ENCODE results near the gene GGA1. TPM values are rescaled to one million over a fixed set of nuclear protein-coding genes. Genes with fewer than 3 reads are reported as not detected.
"Not testable (repeated sequence)": the region's sequence is repeated elsewhere in the genome, so short reads cannot be mapped to it uniquely, and the experiment has no call there.

Gene GGA1
- total and polyA plus RNA-seq, 2 donors (not counting 1 experiment from before 2014, with no cell fraction given) = 18.0 to 27.9 TPM

DNA sequence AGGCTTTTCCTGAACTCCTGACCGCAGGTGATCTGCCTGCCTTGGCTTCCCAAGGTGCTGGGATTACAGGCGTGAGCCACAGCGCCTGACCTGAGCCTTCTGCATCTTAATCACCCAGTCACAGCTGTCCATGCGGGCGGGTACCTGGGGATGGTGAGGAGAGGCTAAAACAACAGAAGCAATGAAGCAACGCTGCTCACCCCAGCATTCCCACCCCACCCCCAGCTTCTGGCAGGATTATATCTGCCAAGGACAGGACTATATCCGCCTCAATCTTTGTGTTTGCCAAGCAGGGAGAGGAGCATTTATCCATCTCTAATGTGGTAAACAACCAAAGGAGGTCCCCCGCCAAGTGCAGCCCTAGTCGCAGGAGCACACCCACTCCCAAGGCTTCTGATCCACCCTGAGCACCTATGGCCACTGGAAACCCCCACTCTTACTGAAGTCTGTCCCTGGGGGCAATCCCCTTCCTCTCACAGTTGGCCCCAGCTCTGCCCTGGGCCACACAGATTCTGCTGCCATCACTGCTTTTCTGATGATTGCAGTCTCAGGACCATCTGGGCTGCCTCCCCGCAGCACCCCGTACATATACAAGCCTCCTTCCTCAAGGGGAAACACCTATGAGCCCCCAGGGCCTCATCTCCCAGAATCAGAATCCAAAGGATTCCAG, 20.0 kb upstream of the GGA1 start:
- no peak for TF ChIP-seq EZH2 (IDR thresholded peaks at IDR 0.05; ENCODE audit: low read length, missing control alignments)
- TF ChIP-seq, protein P1, sequence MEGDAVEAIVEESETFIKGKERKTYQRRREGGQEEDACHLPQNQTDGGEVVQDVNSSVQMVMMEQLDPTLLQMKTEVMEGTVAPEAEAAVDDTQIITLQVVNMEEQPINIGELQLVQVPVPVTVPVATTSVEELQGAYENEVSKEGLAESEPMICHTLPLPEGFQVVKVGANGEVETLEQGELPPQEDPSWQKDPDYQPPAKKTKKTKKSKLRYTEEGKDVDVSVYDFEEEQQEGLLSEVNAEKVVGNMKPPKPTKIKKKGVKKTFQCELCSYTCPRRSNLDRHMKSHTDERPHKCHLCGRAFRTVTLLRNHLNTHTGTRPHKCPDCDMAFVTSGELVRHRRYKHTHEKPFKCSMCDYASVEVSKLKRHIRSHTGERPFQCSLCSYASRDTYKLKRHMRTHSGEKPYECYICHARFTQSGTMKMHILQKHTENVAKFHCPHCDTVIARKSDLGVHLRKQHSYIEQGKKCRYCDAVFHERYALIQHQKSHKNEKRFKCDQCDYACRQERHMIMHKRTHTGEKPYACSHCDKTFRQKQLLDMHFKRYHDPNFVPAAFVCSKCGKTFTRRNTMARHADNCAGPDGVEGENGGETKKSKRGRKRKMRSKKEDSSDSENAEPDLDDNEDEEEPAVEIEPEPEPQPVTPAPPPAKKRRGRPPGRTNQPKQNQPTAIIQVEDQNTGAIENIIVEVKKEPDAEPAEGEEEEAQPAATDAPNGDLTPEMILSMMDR (conservative IDR thresholded peaks at IDR 0.05 in 1 of 2, IDR thresholded peaks at IDR 0.05 in 1 of 2; ENCODE audit: low read depth in 1 of 2, low read length in 2 of 2) = no peak
- H3K27me3 ChIP-seq (ENCODE audit: control insufficient read depth, insufficient read depth, low read length) = peaks cover 2% of the 10 kb centered on the region
- H3K9ac ChIP-seq (ENCODE audit: insufficient read depth, low read length) = no peak overlapping the region
- H3K4me3 ChIP-seq (replicated peaks in 1 of 4; ENCODE audit: control extremely low read depth in 1 of 4, insufficient read depth in 1 of 4, low read depth in 3 of 4, low read length in 4 of 4) = no peak overlapping the region
- H3K79me2 ChIP-seq (ENCODE audit: control insufficient read depth, insufficient read depth, low read length) = no peaks in the 10 kb centered on the region
- DNase-seq (ENCODE audit: low read depth in 2 of 2) = no peak
- no peak overlapping the region for H3K4me2 ChIP-seq (ENCODE audit: extremely low read depth, insufficient read depth, low read length)
- H3K27ac ChIP-seq (ENCODE audit: insufficient read depth, low read length) = no peak overlapping the region
- no peak overlapping the region for H2AFZ ChIP-seq (ENCODE audit: low read length)
- no peaks in the 10 kb centered on the region for H3K36me3 ChIP-seq (ENCODE audit: control insufficient read depth, insufficient read depth, low read length)
- no peaks in the 10 kb centered on the region for H4K20me1 ChIP-seq (ENCODE audit: control insufficient read depth, extremely low read depth, insufficient read depth, low read length)
- no peaks in the 10 kb centered on the region for H3K9me3 ChIP-seq (ENCODE audit: control insufficient read depth, insufficient read depth, low read depth, low read length)
- peaks cover 8% of the 10 kb centered on the region for H3K4me1 ChIP-seq (ENCODE audit: control insufficient read depth, extremely low read depth, insufficient read depth, low read length)

DNA sequence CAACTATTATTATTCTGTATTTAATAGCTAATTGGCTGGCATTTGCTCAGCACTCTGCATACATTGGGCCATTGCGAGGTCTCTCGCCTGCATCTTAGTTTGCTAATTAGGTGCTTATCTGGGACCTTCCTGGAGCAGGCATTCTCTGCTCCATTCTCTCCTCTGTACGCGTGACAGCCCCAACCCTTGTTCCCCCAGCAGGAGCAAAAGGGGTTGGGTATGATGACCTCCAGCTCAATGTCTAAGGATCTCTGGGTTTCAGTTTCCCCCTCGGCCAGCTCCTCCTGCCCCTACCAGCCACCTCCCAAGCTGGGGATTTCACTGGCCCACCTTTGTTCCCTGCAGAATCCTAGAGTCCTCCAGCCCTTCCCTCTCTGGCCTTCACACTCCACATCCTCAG, 19.0 kb upstream of the GGA1 start:
- H3K4me3 ChIP-seq (replicated peaks in 1 of 4; ENCODE audit: control extremely low read depth in 1 of 4, insufficient read depth in 1 of 4, low read depth in 3 of 4, low read length in 4 of 4) = no peak overlapping the region
- H3K79me2 ChIP-seq (ENCODE audit: control insufficient read depth, insufficient read depth, low read length) = no peaks in the 10 kb centered on the region
- peaks cover 8% of the 10 kb centered on the region for H3K4me1 ChIP-seq (ENCODE audit: control insufficient read depth, extremely low read depth, insufficient read depth, low read length)
- no peaks in the 10 kb centered on the region for H3K9me3 ChIP-seq (ENCODE audit: control insufficient read depth, insufficient read depth, low read depth, low read length)
- H3K4me2 ChIP-seq (ENCODE audit: extremely low read depth, insufficient read depth, low read length) = no peak overlapping the region
- no peak for TF ChIP-seq EZH2 (IDR thresholded peaks at IDR 0.05; ENCODE audit: low read length, missing control alignments)
- TF ChIP-seq, protein P1 (conservative IDR thresholded peaks at IDR 0.05 in 1 of 2, IDR thresholded peaks at IDR 0.05 in 1 of 2; ENCODE audit: low read depth in 1 of 2, low read length in 2 of 2) = no peak
- no peaks in the 10 kb centered on the region for H3K36me3 ChIP-seq (ENCODE audit: control insufficient read depth, insufficient read depth, low read length)
- no peak overlapping the region for H2AFZ ChIP-seq (ENCODE audit: low read length)
- H3K9ac ChIP-seq (ENCODE audit: insufficient read depth, low read length) = no peak overlapping the region
- no peak overlapping the region for H3K27ac ChIP-seq (ENCODE audit: insufficient read depth, low read length)
- H3K27me3 ChIP-seq (ENCODE audit: control insufficient read depth, insufficient read depth, low read length) = peaks cover 2% of the 10 kb centered on the region
- H4K20me1 ChIP-seq (ENCODE audit: control insufficient read depth, extremely low read depth, insufficient read depth, low read length) = no peaks in the 10 kb centered on the region
- DNase-seq (ENCODE audit: low read depth in 2 of 2) = no peak

DNA sequence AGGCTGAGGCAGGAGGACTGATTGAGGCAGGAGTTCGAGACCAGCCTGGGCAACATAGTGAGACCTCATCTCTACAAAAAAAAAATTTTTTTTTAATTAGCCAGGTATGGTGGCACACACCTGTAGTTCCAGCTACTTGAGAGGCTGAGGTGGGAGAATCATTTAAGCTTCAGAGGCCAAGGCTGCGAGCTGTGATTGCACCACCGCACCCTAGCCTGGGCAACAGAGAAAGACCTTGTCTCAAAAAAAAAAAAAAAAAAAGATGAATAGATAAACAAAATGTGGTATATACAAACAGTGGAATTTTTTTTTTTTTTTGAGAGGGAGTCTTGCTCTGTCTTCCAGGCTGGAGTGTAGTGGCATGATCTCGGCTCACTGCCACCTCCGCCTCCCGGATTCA, 17.6 kb upstream of the GGA1 start:
- H3K9me3 ChIP-seq (ENCODE audit: control insufficient read depth, insufficient read depth, low read depth, low read length) = not testable (repeated sequence)

More for the DNA sequence above, 17.6 kb upstream of the GGA1 start:
- not testable (repeated sequence) for H3K36me3 ChIP-seq (ENCODE audit: control insufficient read depth, insufficient read depth, low read length); H3K9ac ChIP-seq (ENCODE audit: insufficient read depth, low read length); H4K20me1 ChIP-seq (ENCODE audit: control insufficient read depth, extremely low read depth, insufficient read depth, low read length); H3K27me3 ChIP-seq (ENCODE audit: control insufficient read depth, insufficient read depth, low read length); H3K4me3 ChIP-seq (replicated peaks in 1 of 4; ENCODE audit: control extremely low read depth in 1 of 4, insufficient read depth in 1 of 4, low read depth in 3 of 4, low read length in 4 of 4); H3K4me1 ChIP-seq (ENCODE audit: control insufficient read depth, extremely low read depth, insufficient read depth, low read length); H3K27ac ChIP-seq (ENCODE audit: insufficient read depth, low read length); DNase-seq (ENCODE audit: low read depth in 2 of 2); H3K79me2 ChIP-seq (ENCODE audit: control insufficient read depth, insufficient read depth, low read length); H3K4me2 ChIP-seq (ENCODE audit: extremely low read depth, insufficient read depth, low read length); H2AFZ ChIP-seq (ENCODE audit: low read length)
